Measurements from ENCODE around the gene ARL14. TPM values are rescaled to one million over a fixed set of nuclear protein-coding genes. Genes with fewer than 3 reads are reported as not detected.

The ARL14 gene
- total RNA-seq, 5 donors from 2014 or later (not counting 1 experiment from before 2014, with no cell fraction given), result not detected

DNA sequence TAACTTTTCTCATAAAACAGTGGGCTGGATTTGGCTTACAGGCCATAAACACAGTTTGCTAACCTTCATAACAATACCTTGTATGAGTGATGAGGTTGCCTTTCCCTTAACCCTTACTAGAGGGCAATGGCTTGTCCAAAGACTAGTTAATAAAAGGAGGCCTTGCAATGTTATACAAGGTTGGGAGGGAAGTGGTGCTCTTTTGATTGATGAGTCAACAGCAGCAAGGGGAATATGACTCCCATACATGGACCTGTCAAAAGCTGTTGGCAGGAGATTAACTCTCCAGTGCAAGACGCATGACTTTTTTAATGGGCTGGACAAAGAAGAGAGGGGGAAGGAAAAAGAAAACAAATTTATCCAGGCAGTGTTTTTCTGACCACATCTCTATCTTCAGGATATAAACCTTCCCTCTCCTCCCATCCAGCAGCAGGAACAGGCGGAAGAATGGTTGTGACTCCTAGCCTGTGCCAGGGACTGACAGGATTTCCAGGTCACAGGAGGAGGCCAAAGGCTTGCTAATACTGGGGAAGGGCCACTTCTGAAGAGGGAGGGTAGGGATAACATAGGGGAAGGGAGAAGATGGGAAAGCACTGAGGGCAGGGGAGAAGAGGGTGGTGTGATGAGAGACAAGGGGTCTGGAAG, 35.2 kb upstream of the ARL14 start:
- no peaks in the 10 kb centered on the region for H3K4me1 ChIP-seq (ENCODE audit: control insufficient read depth in 1 of 2, extremely low read depth in 1 of 2, insufficient read depth in 2 of 2, low read length in 2 of 2)
- H3K27ac ChIP-seq (ENCODE audit: low read length), result no peak overlapping the region
- no peak overlapping the region for H3K4me3 ChIP-seq (ENCODE audit: control insufficient read depth in 1 of 2, extremely low read depth in 1 of 2, low read length in 1 of 2)
- H3K27me3 ChIP-seq (replicated peaks in 1 of 2; ENCODE audit: control insufficient read depth in 2 of 2, extremely low read depth in 1 of 2, insufficient read depth in 2 of 2, low read length in 1 of 2), result no peaks in the 10 kb centered on the region
- Mint-ChIP-seq H3K4me1 (peaks cover 0 to 5% (median 3%) of the 10 kb centered on the region in 3 donors), H3K36me3 (no peaks in the 10 kb centered on the region), H3K27ac (no peak overlapping the region), H3K9me3 (no peaks in the 10 kb centered on the region), H3K27me3 (peaks cover 0 to 5% of the 10 kb centered on the region in 2 donors), H3K4me3 (no peak overlapping the region)
- no peak for ATAC-seq (replicated peaks in 1 of 4)
- DNase-seq, result no peak
- 86% methylated on average over 1 of the region's 2 CpGs for WGBS (ENCODE audit: insufficient coverage)
- H3K36me3 ChIP-seq (ENCODE audit: control insufficient read depth in 2 of 2, extremely low read depth in 1 of 2, insufficient read depth in 1 of 2, low read length in 1 of 2), result no peaks in the 10 kb centered on the region
- ChIA-PET CTCF (no interaction called here), POLR2A (no interaction called here)
- no peaks in the 10 kb centered on the region for H3K9me3 ChIP-seq

- Mint-ChIP-seq H3K4me1 (peaks cover 0 to 5% (median 3%) of the 10 kb centered on the region in 3 donors), H3K36me3 (no peaks in the 10 kb centered on the region), H3K27me3 (peaks cover 0 to 7% of the 10 kb centered on the region in 2 donors), H3K4me3 (no peak overlapping the region), H3K27ac (no peak overlapping the region), H3K9me3 (no peaks in the 10 kb centered on the region)
- ChIA-PET POLR2A (no interaction called here), CTCF (interaction anchor here in 1 of 2 donors (0.6 kb wide), 1 partner anchor 114 kb away, joined by 3 read pairs; no protein-coding TSS in a partner anchor)
- Histone ChIP-seq H3K9me3 (no peaks in the 10 kb centered on the region), H3K27me3 (replicated peaks in 1 of 2; ENCODE audit: control insufficient read depth in 2 of 2, extremely low read depth in 1 of 2, insufficient read depth in 2 of 2, low read length in 1 of 2) (no peaks in the 10 kb centered on the region), H3K4me3 (ENCODE audit: control insufficient read depth in 1 of 2, extremely low read depth in 1 of 2, low read length in 1 of 2) (no peak overlapping the region), H3K4me1 (ENCODE audit: control insufficient read depth in 1 of 2, extremely low read depth in 1 of 2, insufficient read depth in 2 of 2, low read length in 2 of 2) (no peaks in the 10 kb centered on the region), H3K27ac (ENCODE audit: low read length) (no peak overlapping the region), H3K36me3 (ENCODE audit: control insufficient read depth in 2 of 2, extremely low read depth in 1 of 2, insufficient read depth in 1 of 2, low read length in 1 of 2) (no peaks in the 10 kb centered on the region)
- ATAC-seq (replicated peaks in 1 of 4), result no peak
- 67% methylated on average over 1 of the region's 3 CpGs for WGBS (ENCODE audit: insufficient coverage)
- DNase-seq, result no peak
Observed at GRCh38 chr3:160643994-160644393, 33.0 kb upstream of the ARL14 start.

GRCh38 chr3:160644491-160644890, 32.5 kb upstream of the ARL14 start:
- Histone ChIP-seq H3K4me1 (ENCODE audit: control insufficient read depth in 1 of 2, extremely low read depth in 1 of 2, insufficient read depth in 2 of 2, low read length in 2 of 2) (no peaks in the 10 kb centered on the region), H3K27me3 (replicated peaks in 1 of 2; ENCODE audit: control insufficient read depth in 2 of 2, extremely low read depth in 1 of 2, insufficient read depth in 2 of 2, low read length in 1 of 2) (no peaks in the 10 kb centered on the region), H3K9me3 (no peaks in the 10 kb centered on the region), H3K36me3 (ENCODE audit: control insufficient read depth in 2 of 2, extremely low read depth in 1 of 2, insufficient read depth in 1 of 2, low read length in 1 of 2) (no peaks in the 10 kb centered on the region), H3K4me3 (ENCODE audit: control insufficient read depth in 1 of 2, extremely low read depth in 1 of 2, low read length in 1 of 2) (no peak overlapping the region), H3K27ac (ENCODE audit: low read length) (no peak overlapping the region)
- no peaks in the 10 kb centered on the region for H3K36me3 Mint-ChIP-seq
- ChIA-PET CTCF (interaction anchor here in 1 of 2 donors (0.6 kb wide), 1 partner anchor 114 kb away, joined by 3 read pairs; no protein-coding TSS in a partner anchor), POLR2A (no interaction called here)
- no peaks in the 10 kb centered on the region for H3K9me3 Mint-ChIP-seq
- ATAC-seq (replicated peaks in 1 of 4) (no peak), DNase-seq (no peak)
- peaks cover 0 to 5% (median 3%) of the 10 kb centered on the region in 3 donors for H3K4me1 Mint-ChIP-seq
- peaks cover 0 to 7% of the 10 kb centered on the region in 2 donors for H3K27me3 Mint-ChIP-seq
- WGBS (ENCODE audit: insufficient coverage), result 86% methylated on average over 1 of the region's 2 CpGs
- H3K27ac Mint-ChIP-seq, result no peak overlapping the region
- no peak overlapping the region for H3K4me3 Mint-ChIP-seq

- no peaks in the 10 kb centered on the region for H3K4me1 ChIP-seq (ENCODE audit: control insufficient read depth in 1 of 2, extremely low read depth in 1 of 2, insufficient read depth in 2 of 2, low read length in 2 of 2)
- CTCF ChIA-PET, result no interaction called here
- no peaks in the 10 kb centered on the region for H3K36me3 Mint-ChIP-seq
Observed at GRCh38 chr3:160648701-160649100, 28.3 kb upstream of the ARL14 start.

DNA sequence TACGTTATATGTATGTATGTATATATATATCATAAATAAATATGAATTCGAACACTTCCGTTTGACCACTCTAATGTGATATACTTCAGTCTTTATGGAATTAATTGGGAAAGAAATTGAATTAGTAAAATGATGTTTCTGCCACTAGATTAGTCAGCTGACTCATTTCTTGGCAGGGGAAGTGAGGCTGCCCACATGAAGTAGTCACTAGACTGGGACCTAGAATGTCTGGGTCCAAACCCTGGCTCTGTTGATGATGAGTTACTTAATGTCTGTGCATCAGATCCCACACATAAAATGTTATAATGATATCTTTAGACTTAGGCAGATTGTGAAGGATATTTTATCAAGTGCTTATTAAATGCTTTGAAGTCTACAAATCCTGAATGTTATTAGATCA, 27.4 kb upstream of the ARL14 start:
- Histone ChIP-seq H3K9me3 (no peaks in the 10 kb centered on the region), H3K4me3 (ENCODE audit: control insufficient read depth in 1 of 2, extremely low read depth in 1 of 2, low read length in 1 of 2) (no peak overlapping the region), H3K27ac (ENCODE audit: low read length) (no peak overlapping the region), H3K27me3 (replicated peaks in 1 of 2; ENCODE audit: control insufficient read depth in 2 of 2, extremely low read depth in 1 of 2, insufficient read depth in 2 of 2, low read length in 1 of 2) (peaks cover 0 to 6% of the 10 kb centered on the region in 2 experiments), H3K36me3 (ENCODE audit: control insufficient read depth in 2 of 2, extremely low read depth in 1 of 2, insufficient read depth in 1 of 2, low read length in 1 of 2) (no peaks in the 10 kb centered on the region), H3K4me1 (ENCODE audit: control insufficient read depth in 1 of 2, extremely low read depth in 1 of 2, insufficient read depth in 2 of 2, low read length in 2 of 2) (no peaks in the 10 kb centered on the region)
- no peaks in the 10 kb centered on the region for H3K9me3 Mint-ChIP-seq
- H3K27ac Mint-ChIP-seq, result no peak overlapping the region
- ChIA-PET CTCF (interaction anchor here in 1 of 2 donors (0.6 kb wide), 1 partner anchor 1707 kb away, joined by 3 read pairs; no protein-coding TSS in a partner anchor), POLR2A (interaction anchor here in 1 of 2 donors (0.5 kb wide), 1 partner anchor 111 kb away, joined by 4 read pairs; no protein-coding TSS in a partner anchor)
- no CpG with 5 or more reads among the region's 3 CpGs for WGBS (ENCODE audit: insufficient coverage)
- ATAC-seq (replicated peaks in 1 of 4) (no peak), DNase-seq (no peak)
- H3K36me3 Mint-ChIP-seq, result no peaks in the 10 kb centered on the region
- H3K27me3 Mint-ChIP-seq, result peaks cover 0 to 13% of the 10 kb centered on the region in 2 donors
- no peaks in the 10 kb centered on the region for H3K4me1 Mint-ChIP-seq
- H3K4me3 Mint-ChIP-seq, result no peak overlapping the region

More at GRCh38 chr3:160648701-160649100, 28.3 kb upstream of the ARL14 start:
- Mint-ChIP-seq H3K27me3 (peaks cover 0 to 13% of the 10 kb centered on the region in 2 donors), H3K27ac (no peak overlapping the region), H3K4me1 (no peaks in the 10 kb centered on the region), H3K9me3 (no peaks in the 10 kb centered on the region), H3K4me3 (no peak overlapping the region)
- no peaks in the 10 kb centered on the region for H3K9me3 ChIP-seq
- no peaks in the 10 kb centered on the region for H3K27me3 ChIP-seq (replicated peaks in 1 of 2; ENCODE audit: control insufficient read depth in 2 of 2, extremely low read depth in 1 of 2, insufficient read depth in 2 of 2, low read length in 1 of 2)
- no peaks in the 10 kb centered on the region for H3K36me3 ChIP-seq (ENCODE audit: control insufficient read depth in 2 of 2, extremely low read depth in 1 of 2, insufficient read depth in 1 of 2, low read length in 1 of 2)
- POLR2A ChIA-PET, result no interaction called here
- DNase-seq, result no peak
- ATAC-seq (replicated peaks in 1 of 4), result no peak
- H3K4me3 ChIP-seq (ENCODE audit: control insufficient read depth in 1 of 2, extremely low read depth in 1 of 2, low read length in 1 of 2), result no peak overlapping the region
- H3K27ac ChIP-seq (ENCODE audit: low read length), result no peak overlapping the region

DNA sequence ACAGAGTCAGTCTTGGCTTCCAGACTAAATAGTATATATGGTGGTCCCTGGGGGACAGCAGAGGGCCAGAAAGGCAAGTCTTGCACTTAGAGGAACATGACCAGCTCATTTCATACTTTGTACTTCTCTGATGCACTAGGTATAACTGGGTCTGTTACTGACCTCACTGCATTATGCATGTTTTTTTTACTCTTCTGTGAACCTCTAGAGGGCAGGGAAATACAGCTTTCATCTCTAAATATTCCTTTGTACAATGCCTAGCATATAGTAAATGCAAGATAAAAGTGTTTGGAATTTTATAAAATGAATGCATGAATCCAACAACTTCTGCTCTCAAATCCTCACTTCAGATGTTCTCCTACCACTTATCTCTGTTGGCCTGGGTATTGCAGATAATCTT, 23.4 kb upstream of the ARL14 start:
- no peak overlapping the region for H3K4me3 ChIP-seq (ENCODE audit: control insufficient read depth in 1 of 2, extremely low read depth in 1 of 2, low read length in 1 of 2)
- no peak overlapping the region for H3K27ac Mint-ChIP-seq
- H3K27me3 Mint-ChIP-seq, result peaks cover 4 to 11% of the 10 kb centered on the region in 2 donors
- CTCF ChIA-PET, result interaction anchor here in 1 of 2 donors (0.7 kb wide), 1 partner anchor 65 kb away, joined by 4 read pairs; no protein-coding TSS in a partner anchor
- DNase-seq, result no peak
- no peaks in the 10 kb centered on the region for H3K9me3 ChIP-seq
- no peak overlapping the region for H3K27ac ChIP-seq (ENCODE audit: low read length)
- POLR2A ChIA-PET, result interaction anchor here in 1 of 2 donors (0.6 kb wide), 1 partner anchor 22 kb away, joined by 3 read pairs; no protein-coding TSS in a partner anchor
- ATAC-seq (replicated peaks in 1 of 4), result no peak
- H3K4me1 ChIP-seq (ENCODE audit: control insufficient read depth in 1 of 2, extremely low read depth in 1 of 2, insufficient read depth in 2 of 2, low read length in 2 of 2), result no peaks in the 10 kb centered on the region
- H3K4me1 Mint-ChIP-seq, result no peaks in the 10 kb centered on the region
- no peaks in the 10 kb centered on the region for H3K36me3 ChIP-seq (ENCODE audit: control insufficient read depth in 2 of 2, extremely low read depth in 1 of 2, insufficient read depth in 1 of 2, low read length in 1 of 2)
- no peak overlapping the region for H3K4me3 Mint-ChIP-seq
- peaks cover 0 to 7% of the 10 kb centered on the region in 2 experiments for H3K27me3 ChIP-seq (replicated peaks in 1 of 2; ENCODE audit: control insufficient read depth in 2 of 2, extremely low read depth in 1 of 2, insufficient read depth in 2 of 2, low read length in 1 of 2)
- no peaks in the 10 kb centered on the region for H3K9me3 Mint-ChIP-seq
- H3K36me3 Mint-ChIP-seq, result no peaks in the 10 kb centered on the region

Data from T-cell (primary cell).